ENCODE data around the gene OR1D2.
"Not testable (repeated sequence)": the region's sequence is repeated elsewhere in the genome, so short reads cannot be mapped to it uniquely, and the experiment has no call there.

OR1D2 gene, protein sequence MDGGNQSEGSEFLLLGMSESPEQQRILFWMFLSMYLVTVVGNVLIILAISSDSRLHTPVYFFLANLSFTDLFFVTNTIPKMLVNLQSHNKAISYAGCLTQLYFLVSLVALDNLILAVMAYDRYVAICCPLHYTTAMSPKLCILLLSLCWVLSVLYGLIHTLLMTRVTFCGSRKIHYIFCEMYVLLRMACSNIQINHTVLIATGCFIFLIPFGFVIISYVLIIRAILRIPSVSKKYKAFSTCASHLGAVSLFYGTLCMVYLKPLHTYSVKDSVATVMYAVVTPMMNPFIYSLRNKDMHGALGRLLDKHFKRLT

DNA sequence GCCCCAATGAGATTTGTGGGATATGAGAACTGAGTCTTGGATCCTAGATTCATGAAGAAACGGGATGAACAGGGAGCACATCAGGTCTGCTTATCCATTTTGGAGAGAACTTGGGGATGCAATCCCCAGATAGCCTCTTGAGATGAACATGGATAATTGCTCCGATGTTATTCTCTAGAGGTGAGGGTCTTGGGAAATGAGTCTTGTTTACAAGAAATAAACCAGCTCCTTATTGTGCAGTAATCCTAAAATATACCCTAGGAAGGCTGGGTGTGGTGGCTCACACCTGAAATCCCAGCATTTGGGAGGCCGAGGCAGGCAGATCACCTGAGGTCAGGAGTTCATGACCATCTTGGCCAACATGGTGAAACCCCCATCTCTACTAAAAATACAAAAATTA is at the start of gene OR1D2:
TSS of gene OR1D2 (minus strand) at position 101 of the 400 bp plus-strand sequence. CDS start 11,426 bp downstream, outside the sequence.
- no peak within 1 kb of the TSS for H3K9ac ChIP-seq (ENCODE audit: low read length in 2 of 2)
- H3K4me1 ChIP-seq (ENCODE audit: control insufficient read depth, insufficient read depth, low read length): no peaks in the 10 kb centered on the region
- H3K4me3 ChIP-seq (ENCODE audit: low read length in 2 of 2): no peak within 1 kb of the TSS
- no peaks in the 10 kb centered on the region for H3K27me3 ChIP-seq (ENCODE audit: control insufficient read depth in 1 of 2, insufficient read depth in 2 of 2, low read length in 2 of 2)
- H3K9me3 ChIP-seq (ENCODE audit: control insufficient read depth in 2 of 2, low read length in 2 of 2): peaks cover 3 to 13% of the 10 kb centered on the region in 2 donors
- H3K27ac ChIP-seq (ENCODE audit: low read length): no peak within 1 kb of the TSS
- H3K36me3 ChIP-seq (ENCODE audit: control insufficient read depth in 2 of 2, insufficient read depth in 2 of 2, low read length in 2 of 2): no peaks in the 10 kb centered on the region

- not testable (repeated sequence) for H3K27me3 ChIP-seq (ENCODE audit: control insufficient read depth in 1 of 2, insufficient read depth in 2 of 2, low read length in 2 of 2); H3K27ac ChIP-seq (ENCODE audit: low read length); H3K36me3 ChIP-seq (ENCODE audit: control insufficient read depth in 2 of 2, insufficient read depth in 2 of 2, low read length in 2 of 2); H3K9me3 ChIP-seq (ENCODE audit: control insufficient read depth in 2 of 2, low read length in 2 of 2); H3K4me3 ChIP-seq (ENCODE audit: low read length in 2 of 2); H3K4me1 ChIP-seq (ENCODE audit: control insufficient read depth, insufficient read depth, low read length); H3K9ac ChIP-seq (ENCODE audit: low read length in 2 of 2)
Measured at GRCh38 chr17:3137494-3137893, 33.3 kb upstream of the OR1D2 start.

GRCh38 chr17:3127451-3127850 is 23.2 kb upstream of the OR1D2 start, which contains the start of gene OR1G1:
TSS of gene OR1G1 (minus strand) at chr17:3127551. CDS start at chr17:3127551, 0 bp downstream.
- no peaks in the 10 kb centered on the region for H3K4me1 ChIP-seq (ENCODE audit: control insufficient read depth, insufficient read depth, low read length)
- H3K27me3 ChIP-seq (ENCODE audit: control insufficient read depth in 1 of 2, insufficient read depth in 2 of 2, low read length in 2 of 2): peaks cover 0 to 6% of the 10 kb centered on the region in 2 donors
- no peaks in the 10 kb centered on the region for H3K36me3 ChIP-seq (ENCODE audit: control insufficient read depth in 2 of 2, insufficient read depth in 2 of 2, low read length in 2 of 2)
- no peak within 1 kb of the TSS for H3K4me3 ChIP-seq (ENCODE audit: low read length in 2 of 2)
- H3K27ac ChIP-seq (ENCODE audit: low read length): no peak within 1 kb of the TSS
- peaks cover 0 to 3% of the 10 kb centered on the region in 2 donors for H3K9me3 ChIP-seq (ENCODE audit: control insufficient read depth in 2 of 2, low read length in 2 of 2)
- H3K9ac ChIP-seq (ENCODE audit: low read length in 2 of 2): no peak within 1 kb of the TSS

DNA sequence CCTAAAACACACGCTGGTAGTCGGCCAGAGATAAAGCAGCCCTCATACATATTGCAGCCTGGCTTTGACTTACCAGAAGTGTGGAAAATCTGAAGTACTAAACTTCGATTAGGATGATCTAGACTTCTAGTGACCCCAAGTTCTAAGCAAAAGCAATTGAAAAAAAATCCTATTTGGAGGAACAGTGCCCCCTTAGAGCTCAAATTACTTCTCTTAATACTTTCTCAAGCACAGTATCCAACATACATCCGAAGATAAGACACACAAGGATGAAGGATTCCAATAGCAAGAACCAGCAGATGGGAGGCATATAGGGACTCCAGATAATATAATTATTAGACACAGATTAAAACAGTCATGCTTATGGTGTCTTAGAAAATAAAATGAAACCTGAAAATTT is 30.4 kb downstream of the OR1D2 start:
- H3K27ac ChIP-seq (ENCODE audit: low read length); H3K9ac ChIP-seq (ENCODE audit: low read length in 2 of 2); H3K4me3 ChIP-seq (ENCODE audit: low read length in 2 of 2); H3K9me3 ChIP-seq (ENCODE audit: control insufficient read depth in 2 of 2, low read length in 2 of 2); H3K36me3 ChIP-seq (ENCODE audit: control insufficient read depth in 2 of 2, insufficient read depth in 2 of 2, low read length in 2 of 2); H3K4me1 ChIP-seq (ENCODE audit: control insufficient read depth, insufficient read depth, low read length); H3K27me3 ChIP-seq (ENCODE audit: control insufficient read depth in 1 of 2, insufficient read depth in 2 of 2, low read length in 2 of 2): not testable (repeated sequence)

DNA sequence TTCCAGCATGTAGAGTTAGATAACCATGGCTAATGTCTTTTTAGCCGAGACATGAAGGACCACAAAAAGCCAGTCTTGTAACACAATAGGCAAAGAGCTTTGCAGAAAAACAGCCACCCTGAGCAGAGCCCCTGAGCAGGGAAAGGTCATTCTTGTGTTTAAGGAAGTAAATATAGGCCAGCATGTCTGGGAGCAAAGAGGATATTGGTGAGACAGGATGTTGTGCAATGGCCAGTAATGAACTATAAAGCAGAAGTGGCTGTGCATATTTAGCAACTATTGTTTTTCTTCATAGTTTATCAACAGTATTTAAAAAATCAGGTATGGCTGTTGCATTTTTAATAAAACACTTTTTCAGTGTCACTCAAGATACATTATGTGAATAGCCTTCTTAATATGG is 39.0 kb downstream of the OR1D2 start:
- H3K27me3 ChIP-seq (ENCODE audit: control insufficient read depth in 1 of 2, insufficient read depth in 2 of 2, low read length in 2 of 2); H3K9ac ChIP-seq (ENCODE audit: low read length in 2 of 2); H3K36me3 ChIP-seq (ENCODE audit: control insufficient read depth in 2 of 2, insufficient read depth in 2 of 2, low read length in 2 of 2); H3K4me1 ChIP-seq (ENCODE audit: control insufficient read depth, insufficient read depth, low read length); H3K9me3 ChIP-seq (ENCODE audit: control insufficient read depth in 2 of 2, low read length in 2 of 2); H3K27ac ChIP-seq (ENCODE audit: low read length); H3K4me3 ChIP-seq (ENCODE audit: low read length in 2 of 2): not testable (repeated sequence)

DNA sequence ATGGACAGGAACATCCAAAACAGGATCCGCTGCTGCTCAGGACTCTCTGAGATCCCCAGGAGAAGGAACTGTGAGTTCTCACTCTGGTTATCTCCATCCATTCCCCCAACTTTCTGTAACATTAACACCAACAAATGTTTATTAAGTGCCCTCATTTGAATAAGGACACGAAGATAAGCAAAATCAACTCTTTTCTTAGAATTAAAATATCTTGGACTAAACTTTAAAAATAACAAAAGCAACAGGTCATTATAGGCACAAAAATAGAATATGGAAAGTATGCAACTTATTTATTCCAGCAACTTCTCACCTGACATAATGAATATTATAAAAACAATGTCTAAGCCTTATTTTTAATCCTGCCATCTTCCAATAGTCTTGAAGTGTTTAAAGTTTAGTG is 40.7 kb downstream of the OR1D2 start, which contains the start of gene OR1D5:
TSS of gene OR1D5 (minus strand) at position 101 of the 400 bp plus-strand sequence. CDS start at position 101, 0 bp downstream.
- not testable (repeated sequence) for H3K9ac ChIP-seq (ENCODE audit: low read length in 2 of 2); H3K4me3 ChIP-seq (ENCODE audit: low read length in 2 of 2); H3K4me1 ChIP-seq (ENCODE audit: control insufficient read depth, insufficient read depth, low read length); H3K36me3 ChIP-seq (ENCODE audit: control insufficient read depth in 2 of 2, insufficient read depth in 2 of 2, low read length in 2 of 2); H3K9me3 ChIP-seq (ENCODE audit: control insufficient read depth in 2 of 2, low read length in 2 of 2); H3K27me3 ChIP-seq (ENCODE audit: control insufficient read depth in 1 of 2, insufficient read depth in 2 of 2, low read length in 2 of 2); H3K27ac ChIP-seq (ENCODE audit: low read length)

GRCh38 chr17:3062824-3063377 is 41.3 kb downstream of the OR1D2 start:
- not testable (repeated sequence) for H3K9ac ChIP-seq (ENCODE audit: low read length in 2 of 2); H3K27me3 ChIP-seq (ENCODE audit: control insufficient read depth in 1 of 2, insufficient read depth in 2 of 2, low read length in 2 of 2); H3K36me3 ChIP-seq (ENCODE audit: control insufficient read depth in 2 of 2, insufficient read depth in 2 of 2, low read length in 2 of 2); H3K4me3 ChIP-seq (ENCODE audit: low read length in 2 of 2); H3K4me1 ChIP-seq (ENCODE audit: control insufficient read depth, insufficient read depth, low read length); H3K9me3 ChIP-seq (ENCODE audit: control insufficient read depth in 2 of 2, low read length in 2 of 2); H3K27ac ChIP-seq (ENCODE audit: low read length)

DNA sequence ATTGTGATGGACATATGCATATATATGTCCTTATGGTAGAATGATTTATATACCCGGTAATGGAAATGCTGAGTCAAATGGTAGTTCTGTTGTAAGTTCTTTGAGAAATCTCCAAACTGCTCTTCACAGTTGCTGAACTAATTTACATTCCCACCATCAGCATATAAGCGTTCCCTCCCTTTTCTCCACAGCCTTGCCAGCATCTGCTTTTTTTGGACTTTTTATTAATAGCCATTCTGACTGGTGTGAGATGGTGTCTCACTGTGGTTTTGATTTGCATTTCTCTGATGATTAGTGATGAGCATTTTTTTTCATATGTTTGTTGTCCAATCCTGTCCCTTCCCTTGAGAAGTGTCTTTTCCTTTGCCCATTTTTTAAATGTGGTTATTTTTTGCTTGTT is 49.4 kb downstream of the OR1D2 start:
- H3K9ac ChIP-seq (ENCODE audit: low read length in 2 of 2); H3K4me1 ChIP-seq (ENCODE audit: control insufficient read depth, insufficient read depth, low read length); H3K9me3 ChIP-seq (ENCODE audit: control insufficient read depth in 2 of 2, low read length in 2 of 2); H3K36me3 ChIP-seq (ENCODE audit: control insufficient read depth in 2 of 2, insufficient read depth in 2 of 2, low read length in 2 of 2); H3K27me3 ChIP-seq (ENCODE audit: control insufficient read depth in 1 of 2, insufficient read depth in 2 of 2, low read length in 2 of 2); H3K27ac ChIP-seq (ENCODE audit: low read length); H3K4me3 ChIP-seq (ENCODE audit: low read length in 2 of 2): not testable (repeated sequence)

- no peaks in the 10 kb centered on the region for H3K27me3 ChIP-seq (ENCODE audit: control insufficient read depth in 1 of 2, insufficient read depth in 2 of 2, low read length in 2 of 2)
- H3K9ac ChIP-seq (ENCODE audit: low read length in 2 of 2): no peak overlapping the region
- no peaks in the 10 kb centered on the region for H3K36me3 ChIP-seq (ENCODE audit: control insufficient read depth in 2 of 2, insufficient read depth in 2 of 2, low read length in 2 of 2)
- H3K4me3 ChIP-seq (ENCODE audit: low read length in 2 of 2): peak overlapping the region in 1 of 2 donors; percentile 95
- peaks cover 8% of the 10 kb centered on the region for H3K4me1 ChIP-seq (ENCODE audit: control insufficient read depth, insufficient read depth, low read length)
- no peak overlapping the region for H3K27ac ChIP-seq (ENCODE audit: low read length)
- no peaks in the 10 kb centered on the region for H3K9me3 ChIP-seq (ENCODE audit: control insufficient read depth in 2 of 2, low read length in 2 of 2)
Measured at GRCh38 chr17:3049705-3050295, 54.4 kb downstream of the OR1D2 start.

DNA sequence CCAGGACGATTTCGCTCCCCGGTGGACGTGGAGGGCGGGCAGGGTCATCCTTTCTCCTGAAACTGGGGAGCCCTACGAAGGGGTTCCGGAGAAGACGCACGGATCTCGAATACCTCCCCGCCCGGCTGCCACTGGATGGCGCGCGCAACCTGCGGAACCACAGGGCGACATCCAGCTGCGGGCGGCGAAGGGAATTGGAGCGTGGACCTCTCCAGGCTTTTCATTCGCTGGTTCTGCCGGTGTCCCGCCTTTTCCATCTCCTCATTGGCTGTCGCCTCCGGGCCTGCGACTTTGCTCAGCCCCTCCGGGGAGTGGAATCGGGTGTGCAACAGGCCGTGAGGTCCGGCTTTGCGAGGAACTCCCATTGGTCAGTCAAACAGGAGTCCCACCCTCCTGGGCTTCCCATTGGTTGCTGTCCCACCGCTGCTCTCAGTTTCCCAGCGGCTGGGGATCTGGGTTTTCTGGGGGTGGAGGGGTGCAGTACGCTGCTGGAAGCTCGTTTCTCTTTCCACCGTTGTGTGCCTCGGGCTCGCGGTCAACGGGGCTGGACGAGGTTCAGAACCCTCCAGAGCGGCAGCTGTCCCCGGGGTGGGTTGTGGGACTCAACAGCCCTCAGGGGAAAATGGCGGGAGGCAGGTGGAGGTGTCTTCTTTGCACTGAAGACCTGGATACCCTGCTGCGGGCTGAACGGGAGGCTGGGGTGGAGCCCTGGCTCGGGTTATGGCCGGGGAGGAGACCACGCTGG is 55.3 kb downstream of the OR1D2 start:
- peak overlapping the region; percentile 64 for H3K27ac ChIP-seq (ENCODE audit: low read length)
- no peaks in the 10 kb centered on the region for H3K36me3 ChIP-seq (ENCODE audit: control insufficient read depth in 2 of 2, insufficient read depth in 2 of 2, low read length in 2 of 2)
- peak overlapping the region; percentile 76 to 84 for H3K9ac ChIP-seq (ENCODE audit: low read length in 2 of 2)
- H3K4me3 ChIP-seq (ENCODE audit: low read length in 2 of 2): peak overlapping the region; percentile 87 to 95
- peaks cover 8% of the 10 kb centered on the region for H3K4me1 ChIP-seq (ENCODE audit: control insufficient read depth, insufficient read depth, low read length)
- no peaks in the 10 kb centered on the region for H3K27me3 ChIP-seq (ENCODE audit: control insufficient read depth in 1 of 2, insufficient read depth in 2 of 2, low read length in 2 of 2)
- peaks cover 0 to 6% of the 10 kb centered on the region in 2 donors for H3K9me3 ChIP-seq (ENCODE audit: control insufficient read depth in 2 of 2, low read length in 2 of 2)

Data from stomach smooth muscle (tissue), 2 donors.